KMS-11 (cell line): Measurements from ENCODE around the gene C11orf58.

Experiments
- H2AFZ ChIP-seq: fragments of 200-600 bp; sonication (generic); 2 replicates; pipeline ENCODE4 v1.6.1; 2016; ENCODE audit warnings: antibody characterized with exemption, mixed run types, low read depth
- H3K27ac ChIP-seq: fragments of 200-600 bp; sonication (generic); 2 replicates; pipeline ENCODE4 v1.6.1; 2016; ENCODE audit warnings: mild to moderate bottlenecking, mixed run types
- H3K27me3 ChIP-seq: fragments of 200-600 bp; sonication (generic); 2 replicates; pipeline ENCODE4 v1.6.1; 2017; ENCODE audit warnings: mild to moderate bottlenecking, low read depth, mixed run types, moderate library complexity; ENCODE audit not compliant: insufficient read depth
- H3K36me3 ChIP-seq: fragments of 200-600 bp; sonication (generic); 2 replicates; pipeline ENCODE4 v1.6.1; 2017; ENCODE audit warnings: mild to moderate bottlenecking, mixed run types; ENCODE audit not compliant: insufficient read depth
- H3K4me1 ChIP-seq: fragments of 200-600 bp; sonication (generic); 2 replicates; pipeline ENCODE4 v1.6.1; 2016; ENCODE audit warnings: mild to moderate bottlenecking, low read depth, mixed run types; ENCODE audit not compliant: poor library complexity, severe bottlenecking
- H3K4me2 ChIP-seq: fragments of 200-600 bp; sonication (generic); 2 replicates; pipeline ENCODE4 v1.7.0; 2016; ENCODE audit warnings: mild to moderate bottlenecking, mixed run types
- H3K4me3 ChIP-seq: fragments of 200-600 bp; sonication (generic); IDR thresholded peaks from 2 replicates; pipeline ENCODE4 v1.6.1; 2017; ENCODE audit warnings: low read depth, low read length, mixed read lengths; ENCODE audit not compliant: insufficient read depth
- H3K79me2 ChIP-seq: fragments of 200-600 bp; sonication (generic); 2 replicates; pipeline ENCODE4 v1.6.1; 2016; ENCODE audit warnings: low read depth, mixed run types; ENCODE audit not compliant: insufficient read depth
- H3K9ac ChIP-seq: fragments of 200-600 bp; sonication (generic); 2 replicates; pipeline ENCODE4 v1.6.1; 2016; ENCODE audit warnings: mild to moderate bottlenecking, mixed run types
- H4K20me1 ChIP-seq: fragments of 200-600 bp; sonication (generic); 2 replicates; pipeline ENCODE4 v1.6.1; 2016; ENCODE audit warnings: mild to moderate bottlenecking, mixed run types; ENCODE audit not compliant: insufficient read depth
- CTCF ChIP-seq: fragments of 200-600 bp; sonication (generic); conservative IDR thresholded peaks from 2 replicates; pipeline ENCODE4 v1.6.1; 2017; ENCODE audit warnings: low read depth, mild to moderate bottlenecking, antibody characterized with exemption, low read length, moderate library complexity, mixed read lengths

Gene C11orf58

DNA sequence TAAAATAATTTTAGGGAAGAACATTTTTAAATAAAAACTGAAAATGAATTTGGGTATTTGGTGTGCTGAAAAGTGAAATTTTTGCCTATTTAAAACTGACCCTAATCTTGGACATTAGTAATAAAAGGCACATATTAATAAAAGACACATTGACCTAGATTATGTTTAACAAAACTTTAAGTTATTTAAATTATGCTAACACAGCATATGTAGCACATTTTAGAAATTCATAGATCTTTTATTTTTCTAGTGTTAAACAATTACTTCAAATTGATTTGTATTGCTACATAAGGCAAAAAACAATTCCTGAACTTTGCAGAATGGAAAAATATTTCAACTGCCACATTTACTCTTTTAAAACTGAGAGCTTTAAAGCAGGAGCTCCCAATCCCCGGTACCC, 10.6 kb downstream of the C11orf58 start:
- Histone ChIP-seq H3K9ac (no peak overlapping the region), H3K4me2 (no peak overlapping the region), H3K4me1 (no peaks in the 10 kb centered on the region), H3K4me3 (no peak overlapping the region), H3K27ac (no peak overlapping the region), H3K27me3 (no peaks in the 10 kb centered on the region), H3K79me2 (peaks cover 2% of the 10 kb centered on the region; the same call in 1 of the 2 replicates), H2AFZ (no peak overlapping the region), H4K20me1 (no peaks in the 10 kb centered on the region), H3K36me3 (peaks cover 5% of the 10 kb centered on the region; the same call in 1 of the 2 replicates)
- TF ChIP-seq CTCF: no peak

DNA sequence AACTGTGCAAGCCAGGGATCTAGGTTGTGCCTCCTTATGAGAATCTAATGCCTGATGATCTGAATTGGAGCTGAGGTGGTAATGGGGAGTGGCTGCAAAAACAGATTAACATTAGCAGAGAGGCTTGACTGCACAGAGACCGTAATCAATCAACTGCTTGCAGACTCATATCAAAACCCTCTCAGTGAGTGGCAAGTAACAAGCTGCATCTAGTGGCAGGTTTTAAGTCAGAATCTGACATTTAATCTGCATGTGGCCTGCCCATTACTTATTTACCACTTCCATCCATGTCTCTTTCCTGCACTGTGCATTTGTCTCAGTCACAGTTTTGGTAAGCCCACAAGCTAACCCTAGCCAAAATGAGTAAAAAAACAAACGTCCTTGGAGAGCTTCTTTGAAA, 11.2 kb downstream of the C11orf58 start:
- Histone ChIP-seq H3K4me1 (no peaks in the 10 kb centered on the region), H4K20me1 (no peaks in the 10 kb centered on the region), H3K36me3 (peaks cover 5% of the 10 kb centered on the region; the same call in 1 of the 2 replicates), H3K27me3 (no peaks in the 10 kb centered on the region), H3K4me3 (no peak overlapping the region), H2AFZ (no peak overlapping the region), H3K4me2 (no peak overlapping the region), H3K9ac (no peak overlapping the region), H3K27ac (no peak overlapping the region), H3K79me2 (no peaks in the 10 kb centered on the region)
- no peak for TF ChIP-seq CTCF

- no peaks in the 10 kb centered on the region for H3K79me2 ChIP-seq
- H3K4me2 ChIP-seq: no peak overlapping the region
- no peak overlapping the region for H3K4me3 ChIP-seq
- H3K27ac ChIP-seq: no peak overlapping the region
- H2AFZ ChIP-seq: no peak overlapping the region
- no peaks in the 10 kb centered on the region for H3K27me3 ChIP-seq
- TF ChIP-seq CTCF: no peak
- H4K20me1 ChIP-seq: no peaks in the 10 kb centered on the region
- no peak overlapping the region for H3K9ac ChIP-seq
- H3K4me1 ChIP-seq: no peaks in the 10 kb centered on the region
- H3K36me3 ChIP-seq: peaks cover 5% of the 10 kb centered on the region; the same call in 1 of the 2 replicates
Measured at GRCh38 chr11:16750417-16750816, 12.0 kb downstream of the C11orf58 start.

DNA sequence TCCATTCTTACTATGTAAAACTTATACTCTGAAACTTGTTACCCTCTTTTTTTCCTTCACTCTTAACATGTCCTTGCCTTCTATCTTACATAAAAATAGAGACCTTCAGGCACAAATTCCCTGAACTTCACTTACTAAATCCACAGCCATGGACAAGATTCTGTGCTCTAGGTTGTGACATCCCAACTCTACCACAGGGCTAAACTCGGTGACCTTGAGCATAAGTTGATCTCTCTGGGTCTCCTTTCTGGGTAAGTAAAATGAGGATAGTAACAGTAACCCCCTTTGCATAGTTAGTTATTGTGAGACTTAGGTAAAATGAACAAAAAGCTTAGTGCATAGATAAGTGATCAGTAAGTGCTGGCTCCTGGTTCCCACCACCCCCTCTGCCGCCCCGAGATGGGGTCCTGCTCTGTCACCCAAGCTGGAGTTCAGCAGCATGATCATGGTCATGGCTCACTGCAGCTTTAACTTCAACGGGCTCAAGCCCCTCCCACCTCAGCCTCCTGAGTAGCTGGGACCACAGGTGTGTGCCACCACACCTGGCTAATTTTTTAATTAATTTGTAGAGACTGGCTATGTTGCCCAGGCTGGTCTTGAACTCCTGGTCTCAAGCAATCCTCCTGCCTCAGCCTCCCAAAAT, 20.1 kb downstream of the C11orf58 start:
- Histone ChIP-seq H3K4me2 (no peak overlapping the region), H3K4me1 (no peaks in the 10 kb centered on the region), H3K79me2 (no peaks in the 10 kb centered on the region), H3K4me3 (no peak overlapping the region), H4K20me1 (no peaks in the 10 kb centered on the region), H3K36me3 (no peaks in the 10 kb centered on the region), H3K27ac (no peak overlapping the region), H2AFZ (no peak overlapping the region), H3K9ac (no peak overlapping the region), H3K27me3 (no peaks in the 10 kb centered on the region)
- TF ChIP-seq CTCF: no peak
